HCT116 (cell line): ENCODE results near the gene AUTS2. TPM values are rescaled to one million over a fixed set of nuclear protein-coding genes. Genes with fewer than 3 reads are reported as not detected.

ENCODE experiments used
- ATAC-seq: fragments of 200-7000 bp; cut with Tn5 transposase; 2 replicates; pipeline ENCODE4 v1.9.1; 2020; ENCODE audit warnings: mild to moderate bottlenecking, moderate library complexity
- BruUV-seq: library from RNA; stranded (reverse); fragments of 400-500 nt; replicated peaks from 2 replicates; lab custom pipeline; 2021; lab: Mats Ljungman, UMichigan
- CTCF ChIA-PET: fragments of 300-600 bp; sonication (Branson Sonifier 250); formaldehyde crosslinking; loops from one replicate; lab custom pipeline; 2021; ENCODE audit warnings: antibody characterized with exemption; lab: Charles Lee
- POLR2A ChIA-PET: fragments of 300-600, 350-600 bp; sonication (Branson Sonifier 250); formaldehyde crosslinking; loops from one replicate; lab custom pipeline; 2021; ENCODE audit warnings: antibody characterized with exemption; lab: Charles Lee
- RAD21 ChIA-PET, 2 experiments: fragments of 300-600 bp; sonication (Branson Sonifier 250); formaldehyde crosslinking; loops; one replicate each; lab custom pipeline; 2023; ENCODE audit warnings: low total read pairs in 2 of 2; ENCODE audit not compliant: uncharacterized antibody in 2 of 2, unreplicated experiment in 2 of 2, low non-redundant PET in 1 of 2; lab: Charles Lee
- DNase-seq: peaks from one replicate; pipeline ENCODE4 v3.0.0-alpha.2; 2010; ENCODE audit warnings: low read depth, low spot score
- H2AFZ ChIP-seq: fragments of 200-600 bp; shearing (Covaris generic), sonication (generic); 2 replicates; pipeline ENCODE4 v1.6.1; 2017; ENCODE audit warnings: low read depth, mixed run types, mixed read lengths, antibody characterized with exemption, low read length; ENCODE audit not compliant: poor library complexity, severe bottlenecking
- H3K27ac ChIP-seq: 2 replicates; pipeline ENCODE4 v1.5.1; 2012; ENCODE audit warnings: low read depth, low read length
- H3K27me3 ChIP-seq: fragments of 200-600 bp; sonication (generic); 2 replicates; pipeline ENCODE4 v1.6.1; 2016; ENCODE audit warnings: mixed run types, low read length, mixed read lengths; ENCODE audit not compliant: insufficient read depth
- H3K36me3 ChIP-seq, 2 experiments: fragments of 200-500 bp in 1 of 2; fragments of 200-600 bp in 1 of 2; sonication (Bioruptor generic) in 1 of 2; sonication (generic) in 1 of 2; 2 replicates each; pipeline versions ENCODE4 v1.5.1 to v1.6.1; 2014 to 2016; ENCODE audit warnings: low read length in 2 of 2, inconsistent platforms in 1 of 2, mixed read lengths in 1 of 2, mixed run types in 1 of 2; ENCODE audit not compliant: insufficient read depth in 2 of 2, control insufficient read depth in 1 of 2
- H3K4me1 ChIP-seq, 2 experiments: fragments of 200-600 bp in 1 of 2; sonication (generic) in 1 of 2; 2 replicates each; pipeline versions ENCODE4 v1.5.1 to v1.6.1; 2012 to 2017; ENCODE audit warnings: low read length in 2 of 2, inconsistent platforms in 1 of 2, mild to moderate bottlenecking in 1 of 2, mixed read lengths in 1 of 2, mixed run types in 1 of 2, moderate library complexity in 1 of 2; ENCODE audit not compliant: insufficient read depth in 2 of 2, control insufficient read depth in 1 of 2
- H3K4me2 ChIP-seq: fragments of 200-600 bp; sonication (generic); 2 replicates; pipeline ENCODE4 v1.6.1; 2017; ENCODE audit warnings: mixed run types, low read length, mixed read lengths
- H3K4me3 ChIP-seq, 2 experiments: fragments of 200-600 bp in 1 of 2; sonication (generic) in 1 of 2; replicated peaks in 1 of 2; 2 replicates each; pipeline ENCODE4 v1.5.1; 2011 to 2016; ENCODE audit warnings: low read length in 2 of 2, control low read depth in 1 of 2, low read depth in 1 of 2, mild to moderate bottlenecking in 1 of 2, mixed read lengths in 1 of 2, mixed run types in 1 of 2
- H3K79me2 ChIP-seq: fragments of 200-600 bp; sonication (generic); 2 replicates; pipeline ENCODE4 v1.6.1; 2017; ENCODE audit warnings: mild to moderate bottlenecking, mixed run types, low read length, moderate library complexity, mixed read lengths; ENCODE audit not compliant: insufficient read depth
- H3K9ac ChIP-seq: fragments of 200-600 bp; sonication (generic); 2 replicates; pipeline ENCODE4 v1.6.1; 2016; ENCODE audit warnings: low read length, mixed read lengths
- H3K9me2 ChIP-seq: fragments of 200-600 bp; sonication (generic), shearing (Covaris generic); 2 replicates; pipeline ENCODE4 v1.6.1; 2017; ENCODE audit warnings: mixed run types, mild to moderate bottlenecking, moderate library complexity; ENCODE audit not compliant: insufficient read depth
- H3K9me3 ChIP-seq, 2 experiments: fragments of 200-500 bp in 1 of 2; fragments of 200-600 bp in 1 of 2; sonication (Bioruptor generic) in 1 of 2; sonication (generic) in 1 of 2; 2 replicates each; pipeline ENCODE4 v1.6.1; 2014 to 2017; ENCODE audit warnings: low read length in 2 of 2, mixed read lengths in 2 of 2, inconsistent platforms in 1 of 2, low read depth in 1 of 2, mild to moderate bottlenecking in 1 of 2, mixed run types in 1 of 2, moderate library complexity in 1 of 2; ENCODE audit not compliant: control insufficient read depth in 1 of 2, insufficient read depth in 1 of 2
- H4K20me1 ChIP-seq: fragments of 200-600 bp; sonication (generic), shearing (Covaris generic); 2 replicates; pipeline ENCODE4 v1.6.1; 2017; ENCODE audit warnings: mixed run types, mild to moderate bottlenecking, moderate library complexity; ENCODE audit not compliant: insufficient read depth
- CBX3 ChIP-seq: IDR thresholded peaks from 2 replicates; pipeline ENCODE4 v1.6.1; 2012; ENCODE audit warnings: low read depth
- CEBPB ChIP-seq: IDR thresholded peaks from 2 replicates; pipeline ENCODE4 v1.6.1; 2012; ENCODE audit warnings: low read depth
- CTCF ChIP-seq, 3 experiments: fragments of 200-600 bp in 1 of 3; sonication (generic) in 1 of 3; IDR thresholded peaks in 2 of 3; conservative IDR thresholded peaks in 1 of 3; 2 replicates each; pipeline ENCODE4 v1.5.1; 2012 to 2017; ENCODE audit warnings: low read depth in 2 of 3, low read length in 2 of 3, antibody characterized with exemption in 1 of 3, borderline replicate concordance in 1 of 3, control low read depth in 1 of 3, mild to moderate bottlenecking in 1 of 3, mixed read lengths in 1 of 3, mixed run types in 1 of 3, moderate library complexity in 1 of 3; ENCODE audit not compliant: insufficient read depth in 1 of 3
- EGR1 ChIP-seq: IDR thresholded peaks from 2 replicates; pipeline ENCODE4 v1.6.1; 2012; ENCODE audit warnings: low read depth
- ELF1 ChIP-seq: IDR thresholded peaks from 2 replicates; pipeline ENCODE4 v1.6.1; 2012; ENCODE audit warnings: low read depth, borderline replicate concordance
- EZH2 ChIP-seq: fragments of 200-600 bp; sonication (generic); IDR thresholded peaks from 2 replicates; pipeline ENCODE4 v1.6.1; 2017; ENCODE audit warnings: antibody characterized with exemption, mixed run types
- FOSL1 ChIP-seq: IDR thresholded peaks from 2 replicates; pipeline ENCODE4 v1.6.1; 2012; ENCODE audit warnings: low read depth
- POLR2AphosphoS5 ChIP-seq: IDR thresholded peaks from 2 replicates; pipeline ENCODE4 v1.6.1; 2011; ENCODE audit warnings: mild to moderate bottlenecking, low read depth, low read length, moderate library complexity
- RAD21 ChIP-seq: IDR thresholded peaks from 2 replicates; pipeline ENCODE4 v1.6.1; 2012; ENCODE audit warnings: low read depth, mild to moderate bottlenecking
- REST ChIP-seq: IDR thresholded peaks from 2 replicates; pipeline ENCODE4 v1.6.1; 2012; ENCODE audit warnings: low read depth
- SIN3A ChIP-seq: IDR thresholded peaks from 2 replicates; pipeline ENCODE4 v1.6.1; 2012; ENCODE audit warnings: low read depth
- SRF ChIP-seq: IDR thresholded peaks from 2 replicates; pipeline ENCODE4 v1.6.1; 2012; ENCODE audit warnings: low read depth
- TCF7L2 ChIP-seq: IDR thresholded peaks from 2 replicates; pipeline ENCODE4 v1.7.0; 2011; ENCODE audit warnings: borderline replicate concordance, inconsistent platforms; ENCODE audit not compliant: insufficient read depth, insufficient read length; ENCODE audit errors: extremely low read depth
- ZFX ChIP-seq: fragments of 450-650 bp; IDR thresholded peaks from 2 replicates; pipeline ENCODE4 v1.6.1; 2017
- ZNF274 ChIP-seq: fragments of 200-500 bp; sonication (Bioruptor generic); IDR thresholded peaks from 2 replicates; pipeline ENCODE4 v1.6.1; 2014; ENCODE audit warnings: mild to moderate bottlenecking, low read depth, low read length, inconsistent platforms
- intact Hi-C: fragments of 100-400 bp; cut with micrococcal nuclease; formaldehyde crosslinking; loops from 2 replicates; pipeline ENCODE4 v1.10.0; 2022
- total RNA-seq: library from RNA; stranded (reverse); gene quantifications from one replicate; pipeline ENCODE4 v1.2.1, GENCODE V29; 2021; ENCODE audit not compliant: unreplicated experiment

The AUTS2 gene
- total RNA-seq, 1 experiment from 2014 or later: 0.93 TPM

- TF ChIP-seq REST: no peak
- TF ChIP-seq EZH2: no peak
- no peak for TF ChIP-seq POLR2AphosphoS5
- TF ChIP-seq, all 23 proteins: peak for 0
Observed at GRCh38 chr7:70614237-70615045, 1016.2 kb downstream of the AUTS2 start (continued).

GRCh38 chr7:70615066-70615606 lies 1016.9 kb downstream of the AUTS2 start:
- DNase-seq (no peak), ATAC-seq (no peak)
- BruUV-seq: no TSS peak
- Histone ChIP-seq H4K20me1 (no peaks in the 10 kb centered on the region), H3K9ac (no peak overlapping the region), H3K27me3 (no peaks in the 10 kb centered on the region), H3K4me3 (no peak overlapping the region), H2AFZ (no peak overlapping the region), H3K27ac (no peak overlapping the region), H3K9me3 (peaks cover 13 to 25% of the 10 kb centered on the region in 2 experiments; a peak in 2 of 4 replicates), H3K4me2 (no peak overlapping the region), H3K4me1 (no peaks in the 10 kb centered on the region), H3K36me3 (no peaks in the 10 kb centered on the region), H3K79me2 (no peaks in the 10 kb centered on the region), H3K9me2 (no peaks in the 10 kb centered on the region)
- POLR2A ChIA-PET: no interaction called here
- RAD21 ChIA-PET: no interaction called here
- CTCF ChIA-PET: no interaction called here
- intact Hi-C loops: no loop called here
- TF ChIP-seq TCF7L2: no peak
- no peak for TF ChIP-seq SRF
- no peak for TF ChIP-seq SIN3A
- TF ChIP-seq EGR1: no peak
- TF ChIP-seq CEBPB: no peak
- TF ChIP-seq REST: no peak
- no peak for TF ChIP-seq CBX3
- no peak for TF ChIP-seq ZNF274
- no peak for TF ChIP-seq FOSL1
- TF ChIP-seq CTCF (IDR thresholded peaks at IDR 0.05 in 2 of 3, conservative IDR thresholded peaks at IDR 0.05 in 1 of 3; ENCODE audit: borderline replicate concordance in 1 of 3, insufficient read depth in 1 of 3, low read depth in 2 of 3, low read length in 2 of 3): no peak
- no peak for TF ChIP-seq ZFX
- no peak for TF ChIP-seq ELF1
- no peak for TF ChIP-seq RAD21
- no peak for TF ChIP-seq POLR2AphosphoS5
